Caco-2 (cell line): ENCODE measurements around the gene KRTAP5-4. TPM values are rescaled to one million over a fixed set of nuclear protein-coding genes. Genes with fewer than 3 reads are reported as not detected.
"Not testable (repeated sequence)": the region's sequence is repeated elsewhere in the genome, so short reads cannot be mapped to it uniquely, and the experiment has no call there.

Source experiments
- Bru-seq: library from RNA; stranded (reverse); fragments of 400-500 nt; gene quantifications from one replicate; lab custom pipeline; 2021; lab: Mats Ljungman, UMichigan
- BruChase-seq, 2 experiments: library from RNA; stranded (reverse); fragments of 400-500 nt; gene quantifications; one replicate each; lab custom pipeline; 2021; lab: Mats Ljungman, UMichigan
- BruUV-seq: library from RNA; stranded (reverse); fragments of 400-500 nt; replicated peaks from 2 replicates; lab custom pipeline; 2021; lab: Mats Ljungman, UMichigan
- CTCF ChIA-PET: fragments of 300-600 bp; sonication (Branson Sonifier 250); formaldehyde crosslinking; loops from one replicate; lab custom pipeline; 2022; ENCODE audit warnings: antibody characterized with exemption; lab: Charles Lee
- POLR2A ChIA-PET: fragments of 300-600 bp; sonication (Branson Sonifier 250); formaldehyde crosslinking; loops from one replicate; lab custom pipeline; 2022; ENCODE audit warnings: antibody characterized with exemption; lab: Charles Lee
- DNase-seq, 2 experiments: peaks; one replicate each; pipeline versions ENCODE4 v3.0.0 to v3.0.0-alpha.2; 2020 to 2022
- H3K27me3 ChIP-seq: replicated peaks from 2 replicates; pipeline ENCODE4 v1.6.0; 2011; ENCODE audit warnings: low read length; ENCODE audit not compliant: control insufficient read depth, insufficient read depth
- H3K36me3 ChIP-seq: 2 replicates; pipeline ENCODE4 v1.5.1; 2011; ENCODE audit warnings: low read length; ENCODE audit not compliant: control insufficient read depth, insufficient read depth
- H3K4me1 ChIP-seq: fragments of 250-450 bp; sonication (Bioruptor Pico); 2 replicates; pipeline ENCODE4 v1.5.1; 2020; ENCODE audit warnings: mild to moderate bottlenecking
- H3K4me3 ChIP-seq: 2 replicates; pipeline ENCODE4 v1.5.1; 2011; ENCODE audit warnings: low read depth, mild to moderate bottlenecking, control low read depth, low read length
- H3K9me3 ChIP-seq: fragments of 250-450 bp; sonication (Bioruptor Pico); 2 replicates; pipeline ENCODE4 v1.5.1; 2020; ENCODE audit warnings: mild to moderate bottlenecking, moderate library complexity
- H3K27ac Mint-ChIP-seq: one replicate; pipeline ENCODE4 v1.8.0; 2022; ENCODE audit warnings: mixed read lengths; ENCODE audit not compliant: unreplicated experiment
- H3K27me3 Mint-ChIP-seq: one replicate; pipeline ENCODE4 v1.8.0; 2022; ENCODE audit warnings: mixed read lengths; ENCODE audit not compliant: insufficient read depth, unreplicated experiment
- H3K36me3 Mint-ChIP-seq: one replicate; pipeline ENCODE4 v1.8.0; 2022; ENCODE audit warnings: mild to moderate bottlenecking, mixed read lengths; ENCODE audit not compliant: insufficient read depth, unreplicated experiment
- H3K4me1 Mint-ChIP-seq: one replicate; pipeline ENCODE4 v1.8.0; 2022; ENCODE audit warnings: low read depth, mixed read lengths; ENCODE audit not compliant: unreplicated experiment
- H3K4me3 Mint-ChIP-seq: one replicate; pipeline ENCODE4 v1.8.0; 2022; ENCODE audit warnings: mild to moderate bottlenecking, moderate library complexity, mixed read lengths; ENCODE audit not compliant: unreplicated experiment
- H3K9me3 Mint-ChIP-seq: one replicate; pipeline ENCODE4 v1.8.0; 2022; ENCODE audit warnings: mixed read lengths; ENCODE audit not compliant: unreplicated experiment
- CTCF ChIP-seq, 2 experiments: fragments of 200-600 bp in 1 of 2; IDR thresholded peaks; 1 replicate in 1 of 2; 2 replicates in 1 of 2; pipeline versions ENCODE4 v1.5.1 to v1.8.0; 2011 to 2022; ENCODE audit warnings: antibody characterized with exemption in 1 of 2, control low read depth in 1 of 2, inconsistent platforms in 1 of 2, low read depth in 1 of 2, low read length in 1 of 2, mild to moderate bottlenecking in 1 of 2, moderate library complexity in 1 of 2; ENCODE audit not compliant: insufficient read depth in 1 of 2, severe bottlenecking in 1 of 2, unreplicated experiment in 1 of 2
- intact Hi-C: fragments of 100-400 bp; cut with micrococcal nuclease; formaldehyde crosslinking; loops from one replicate; pipeline ENCODE4 v1.10.0; 2022; ENCODE audit not compliant: unreplicated experiment
- long read RNA-seq: library from polyadenylated mRNA; stranded (forward); transcript quantifications from one replicate; pipeline ENCODE4 v2.0.0, GENCODE V29; 2022
- total RNA-seq: library from RNA; stranded (reverse); gene quantifications from 2 replicates; pipeline ENCODE4 v1.2.3, GENCODE V29; 2022

The KRTAP5-4 gene
- not detected in 2 replicates for total RNA-seq
- not detected for Bru-seq, nascent RNA
- BruChase-seq, experiment 1, labeled RNA remaining after a 2-hour chase = not detected
- not detected for BruChase-seq, experiment 2, labeled RNA remaining after a 6-hour chase
- long read RNA-seq = 0 reads

- no peak for DNase-seq
- CTCF ChIA-PET = no interaction called here
- Histone ChIP-seq H3K4me3 (no peak within 1 kb of the TSS), H3K27me3 (no peaks in the 10 kb centered on the region; the same call in 1 of the 2 replicates), H3K4me1 (no peaks in the 10 kb centered on the region), H3K9me3 (no peaks in the 10 kb centered on the region), H3K36me3 (no peaks in the 10 kb centered on the region)
- peaks cover 1% of the 10 kb centered on the region for H3K9me3 Mint-ChIP-seq
- BruUV-seq = no TSS peak
- H3K36me3 Mint-ChIP-seq = no peaks in the 10 kb centered on the region
- POLR2A ChIA-PET = no interaction called here
- H3K4me1 Mint-ChIP-seq = peaks cover 5% of the 10 kb centered on the region
- H3K27ac Mint-ChIP-seq = no peak within 1 kb of the TSS
- H3K27me3 Mint-ChIP-seq = peaks cover 10% of the 10 kb centered on the region
- intact Hi-C loops = no loop called here
- no peak within 1 kb of the TSS for H3K4me3 Mint-ChIP-seq
- TF ChIP-seq CTCF (IDR thresholded peaks at IDR 0.05; ENCODE audit: insufficient read depth in 1 of 2, low read depth in 1 of 2, low read length in 1 of 2, severe bottlenecking in 1 of 2, unreplicated experiment in 1 of 2) = no peak
Observed at GRCh38 chr11:1622086-1622485, at the start of gene KRTAP5-4. TSS of gene KRTAP5-4 (minus strand) at chr11:1622138. CDS start at chr11:1622093, 45 bp downstream.

- no peak for TF ChIP-seq CTCF (IDR thresholded peaks at IDR 0.05; ENCODE audit: insufficient read depth in 1 of 2, low read depth in 1 of 2, low read length in 1 of 2, severe bottlenecking in 1 of 2, unreplicated experiment in 1 of 2)
- Histone ChIP-seq H3K4me3 (no peak overlapping the region), H3K4me1 (peaks cover 37% of the 10 kb centered on the region), H3K27me3 (no peaks in the 10 kb centered on the region), H3K36me3 (no peaks in the 10 kb centered on the region), H3K9me3 (no peaks in the 10 kb centered on the region)
- no TSS peak for BruUV-seq
- ChIA-PET CTCF (no interaction called here), POLR2A (interaction anchor here (0.6 kb wide), 1 partner anchor 116 kb away, joined by 3 read pairs; no protein-coding TSS in a partner anchor)
- Mint-ChIP-seq H3K36me3 (no peaks in the 10 kb centered on the region), H3K4me3 (no peak overlapping the region), H3K27me3 (no peaks in the 10 kb centered on the region), H3K27ac (no peak overlapping the region), H3K4me1 (peaks cover 44% of the 10 kb centered on the region), H3K9me3 (no peaks in the 10 kb centered on the region)
- peak in 1 of 2 experiments; percentile 8 for DNase-seq
- intact Hi-C loops = no loop called here
Observed at GRCh38 chr11:1671658-1672057, 49.7 kb upstream of the KRTAP5-4 start.

GRCh38 chr11:1670905-1671371 lies 49.0 kb upstream of the KRTAP5-4 start:
- H3K4me1 Mint-ChIP-seq = peaks cover 42% of the 10 kb centered on the region
- intact Hi-C loops = no loop called here
- H3K27me3 Mint-ChIP-seq = no peaks in the 10 kb centered on the region
- POLR2A ChIA-PET = no interaction called here
- no peak overlapping the region for H3K4me3 Mint-ChIP-seq
- Histone ChIP-seq H3K9me3 (no peaks in the 10 kb centered on the region), H3K36me3 (no peaks in the 10 kb centered on the region), H3K4me1 (peaks cover 35% of the 10 kb centered on the region), H3K4me3 (no peak overlapping the region), H3K27me3 (no peaks in the 10 kb centered on the region)
- TF ChIP-seq CTCF (IDR thresholded peaks at IDR 0.05; ENCODE audit: insufficient read depth in 1 of 2, low read depth in 1 of 2, low read length in 1 of 2, severe bottlenecking in 1 of 2, unreplicated experiment in 1 of 2) = no peak
- H3K36me3 Mint-ChIP-seq = no peaks in the 10 kb centered on the region
- no peaks in the 10 kb centered on the region for H3K9me3 Mint-ChIP-seq
- no peak overlapping the region for H3K27ac Mint-ChIP-seq
- peak in 1 of 2 experiments; percentile 15 for DNase-seq
- CTCF ChIA-PET = no interaction called here
- BruUV-seq = no TSS peak

- H3K4me1 Mint-ChIP-seq = peaks cover 37% of the 10 kb centered on the region
- CTCF ChIA-PET, H3K9me3 Mint-ChIP-seq, POLR2A ChIA-PET, H3K27me3 Mint-ChIP-seq, H3K9me3 ChIP-seq, BruUV-seq, H3K4me3 Mint-ChIP-seq, H3K36me3 ChIP-seq, H3K27me3 ChIP-seq, H3K27ac Mint-ChIP-seq, H3K36me3 Mint-ChIP-seq, H3K4me3 ChIP-seq, intact Hi-C loops: not testable (repeated sequence)
- peaks cover 30% of the 10 kb centered on the region for H3K4me1 ChIP-seq
- DNase-seq = peak in 1 of 2 experiments; percentile 19
Observed at GRCh38 chr11:1670457-1670856, 48.5 kb upstream of the KRTAP5-4 start.
